ENCODE measurements around the gene SMAD3.
"Not testable (repeated sequence)": the region's sequence is repeated elsewhere in the genome, so short reads cannot be mapped to it uniquely, and the experiment has no call there.

SMAD3 gene

DNA sequence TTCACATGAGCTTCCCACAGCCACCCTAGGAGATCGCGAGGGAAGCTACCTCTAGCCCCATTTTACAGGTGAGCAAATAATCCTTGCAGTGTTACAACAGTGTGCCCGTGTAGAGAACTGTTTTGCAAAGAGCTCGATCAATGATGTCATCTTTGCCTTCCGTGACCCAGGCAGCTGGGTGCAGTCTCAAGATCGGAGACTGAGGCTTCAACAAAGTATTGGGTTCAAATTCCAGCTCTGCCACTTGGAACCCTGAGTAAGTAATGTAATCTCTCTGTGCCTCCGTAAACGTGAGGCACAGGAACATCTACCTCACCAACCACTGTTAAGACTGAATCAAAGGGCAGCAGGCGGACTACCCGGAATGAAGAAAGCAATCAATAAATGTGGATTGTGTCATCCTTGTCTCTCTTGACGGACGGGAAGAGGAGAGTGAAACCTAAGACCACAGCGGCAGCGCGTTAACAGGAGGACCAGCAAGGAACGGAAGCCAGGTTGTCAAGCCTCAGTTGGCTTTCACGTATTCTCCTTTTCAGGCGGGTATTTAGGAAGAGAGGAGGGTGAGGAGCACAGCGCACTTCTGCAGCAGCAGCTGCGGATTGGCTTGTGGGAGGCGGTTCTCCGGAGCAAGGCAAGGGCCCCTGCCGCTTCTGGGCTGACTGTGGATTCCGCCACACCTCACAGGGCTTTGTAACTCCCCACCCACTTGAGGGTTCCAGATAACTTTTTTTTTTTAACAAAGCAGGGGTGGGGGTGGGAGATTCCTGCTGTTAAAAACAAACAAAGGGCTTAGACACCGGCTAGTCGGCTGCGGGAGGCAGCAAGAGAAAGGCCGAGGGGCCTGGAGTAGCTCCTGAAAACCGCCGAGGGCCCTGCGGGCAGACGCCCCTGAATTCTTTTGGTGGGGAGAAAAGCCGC lies 1.5 kb upstream of the SMAD3 start:
- no peak for DNase-seq

DNA sequence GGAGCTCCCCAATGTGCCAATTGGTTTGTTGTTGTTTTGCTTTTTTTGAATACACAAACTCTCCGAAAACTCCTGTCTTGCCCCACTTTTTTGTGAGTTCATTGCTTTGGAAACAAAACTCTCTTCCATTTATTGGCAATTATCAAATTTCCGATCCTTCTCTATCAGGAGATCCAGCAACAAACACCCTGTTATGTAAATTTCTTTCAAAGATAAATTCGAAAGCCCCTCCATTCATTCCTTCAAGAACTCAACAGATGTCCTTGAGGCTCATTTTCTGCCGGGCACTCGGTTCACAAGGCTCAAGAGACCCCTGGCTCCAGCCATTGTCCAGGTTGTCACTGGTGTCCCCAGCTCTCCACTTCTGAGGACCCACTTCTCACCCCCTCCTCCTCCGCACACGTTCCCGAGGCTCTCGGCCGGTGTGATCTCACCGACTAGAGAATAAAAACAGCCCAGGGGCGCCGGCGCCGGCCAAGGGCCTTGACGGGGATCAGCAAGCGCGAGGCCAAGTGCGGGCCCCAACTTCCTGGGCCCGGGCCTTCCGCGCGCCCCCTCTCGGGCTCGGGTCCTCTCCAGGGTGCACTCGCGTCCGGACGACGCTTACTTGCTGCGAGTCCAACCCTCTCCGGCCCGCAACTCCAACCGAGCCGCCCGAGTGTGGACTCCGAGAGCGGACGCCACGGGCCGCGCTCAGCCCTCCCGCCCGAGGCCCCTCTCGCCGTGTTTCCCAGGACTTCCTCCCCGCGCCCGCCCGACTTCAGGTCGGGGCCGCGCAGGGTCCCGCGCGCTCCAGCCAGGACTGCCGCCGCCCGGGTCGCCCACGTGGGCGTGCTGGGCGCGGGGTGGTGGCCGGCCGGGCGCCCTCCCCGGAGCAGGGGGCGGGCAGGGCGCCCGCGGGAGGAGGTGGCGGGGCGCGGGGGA lies 533 bp upstream of the SMAD3 start:
- DNase-seq = no peak

DNA sequence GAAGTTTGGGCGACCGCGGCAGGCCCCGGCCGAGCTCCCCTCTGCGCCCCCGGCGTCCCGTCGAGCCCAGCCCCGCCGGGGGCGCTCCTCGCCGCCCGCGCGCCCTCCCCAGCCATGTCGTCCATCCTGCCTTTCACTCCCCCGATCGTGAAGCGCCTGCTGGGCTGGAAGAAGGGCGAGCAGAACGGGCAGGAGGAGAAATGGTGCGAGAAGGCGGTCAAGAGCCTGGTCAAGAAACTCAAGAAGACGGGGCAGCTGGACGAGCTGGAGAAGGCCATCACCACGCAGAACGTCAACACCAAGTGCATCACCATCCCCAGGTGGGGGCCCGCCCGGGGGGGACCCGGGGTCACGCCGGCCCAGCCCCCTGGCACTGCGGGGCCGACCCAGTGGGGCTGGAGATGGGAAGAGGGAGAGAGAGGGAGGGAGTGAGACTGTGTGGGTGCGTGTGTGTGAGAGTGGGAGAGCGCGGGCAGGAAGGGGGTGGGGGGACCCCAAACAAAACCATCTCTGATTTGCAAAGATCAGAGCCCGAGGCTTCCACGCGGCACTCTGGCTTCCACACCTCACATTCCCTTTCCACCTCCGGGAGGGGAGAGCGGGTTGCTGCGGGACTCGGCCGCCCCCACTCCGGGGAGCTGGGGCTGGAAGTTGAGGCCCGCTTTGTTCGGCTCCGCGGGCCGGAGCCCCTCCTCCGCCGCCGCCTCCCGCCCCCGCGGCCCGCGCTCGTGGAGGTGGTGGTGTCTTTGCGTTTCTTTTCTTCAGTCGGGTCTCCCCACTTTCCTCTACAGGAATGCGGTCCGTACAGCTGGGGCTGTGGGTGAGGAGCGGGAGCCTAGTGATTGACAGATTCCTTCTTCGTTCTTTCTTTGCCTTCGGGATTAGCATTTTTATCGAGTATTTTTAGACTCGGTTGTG lies 898 bp downstream of the SMAD3 start:
- DNase-seq = no peak

DNA sequence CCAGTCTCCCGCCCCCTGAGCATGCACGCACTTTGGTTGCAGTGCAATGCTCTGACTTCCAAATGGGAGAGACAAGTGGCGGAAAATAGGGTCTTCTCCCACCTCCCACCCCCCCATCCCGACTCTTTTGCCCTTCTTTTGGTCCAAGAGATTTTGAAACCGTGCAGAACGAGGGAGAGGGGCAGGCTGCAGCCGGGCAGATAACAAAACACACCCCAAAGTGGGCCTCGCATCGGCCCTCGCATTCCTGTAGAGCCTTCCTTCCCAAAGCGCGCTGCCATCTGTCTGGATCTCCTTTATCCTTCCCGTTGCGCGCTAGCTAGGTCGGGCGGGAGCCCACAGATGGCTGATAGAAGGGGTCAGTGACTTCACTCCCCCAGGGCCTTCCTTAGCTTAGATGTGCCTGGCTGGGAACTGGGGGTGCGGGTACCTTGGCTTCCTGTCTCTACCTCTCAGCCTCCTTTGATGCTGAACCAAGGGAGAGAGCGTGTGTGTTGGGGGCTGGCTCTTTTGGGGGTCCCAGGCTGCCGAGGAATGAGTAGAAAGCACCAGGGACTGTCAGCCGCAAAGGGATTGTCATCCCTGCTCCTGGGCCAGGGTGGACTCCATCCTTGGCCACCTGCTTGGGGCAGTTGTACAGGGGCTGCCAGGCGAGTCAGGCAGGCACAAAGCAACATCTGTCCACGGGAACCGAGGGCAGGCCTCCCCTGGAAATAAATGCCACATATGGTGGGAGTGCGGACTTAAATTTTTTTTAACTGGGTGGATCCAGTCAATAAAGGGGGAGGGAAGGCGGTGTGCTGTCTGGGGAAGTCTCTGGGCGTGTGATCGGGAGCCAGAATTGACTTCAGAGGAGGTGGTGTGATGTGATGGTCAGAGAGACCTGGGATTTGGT lies 1.8 kb downstream of the SMAD3 start:
- no peak for DNase-seq

DNA sequence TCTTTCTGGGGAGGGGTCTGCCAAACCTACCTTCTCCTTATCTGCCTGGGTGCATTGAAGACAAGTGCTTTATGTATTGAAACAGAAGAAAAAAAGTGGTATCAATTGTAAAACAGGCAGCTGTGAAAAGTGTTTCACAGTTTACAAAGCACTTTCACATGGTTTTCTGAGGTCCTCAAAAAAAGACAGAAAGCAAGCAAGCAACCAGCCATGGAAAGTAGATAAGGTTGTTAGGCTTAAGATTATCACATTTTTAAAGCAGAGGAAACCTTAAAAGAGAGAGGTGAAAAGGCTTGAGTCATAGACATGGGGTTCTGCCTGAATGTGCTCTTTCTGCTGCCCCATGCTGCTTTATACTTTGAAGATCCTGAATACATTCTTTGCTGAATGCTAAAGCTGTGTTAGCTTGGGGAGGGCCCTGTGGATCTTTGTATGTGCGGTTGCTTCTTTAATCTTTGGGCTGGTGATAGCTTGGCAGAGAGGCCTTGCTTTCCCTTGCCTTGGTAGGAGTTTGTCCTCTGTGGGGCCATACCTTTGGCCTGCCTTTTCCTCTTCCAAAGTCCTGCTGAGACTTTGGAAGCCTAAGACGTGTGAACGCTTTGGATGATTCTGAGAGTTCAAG lies 2.6 kb downstream of the SMAD3 start:
- peak; percentile 65 for DNase-seq

DNA sequence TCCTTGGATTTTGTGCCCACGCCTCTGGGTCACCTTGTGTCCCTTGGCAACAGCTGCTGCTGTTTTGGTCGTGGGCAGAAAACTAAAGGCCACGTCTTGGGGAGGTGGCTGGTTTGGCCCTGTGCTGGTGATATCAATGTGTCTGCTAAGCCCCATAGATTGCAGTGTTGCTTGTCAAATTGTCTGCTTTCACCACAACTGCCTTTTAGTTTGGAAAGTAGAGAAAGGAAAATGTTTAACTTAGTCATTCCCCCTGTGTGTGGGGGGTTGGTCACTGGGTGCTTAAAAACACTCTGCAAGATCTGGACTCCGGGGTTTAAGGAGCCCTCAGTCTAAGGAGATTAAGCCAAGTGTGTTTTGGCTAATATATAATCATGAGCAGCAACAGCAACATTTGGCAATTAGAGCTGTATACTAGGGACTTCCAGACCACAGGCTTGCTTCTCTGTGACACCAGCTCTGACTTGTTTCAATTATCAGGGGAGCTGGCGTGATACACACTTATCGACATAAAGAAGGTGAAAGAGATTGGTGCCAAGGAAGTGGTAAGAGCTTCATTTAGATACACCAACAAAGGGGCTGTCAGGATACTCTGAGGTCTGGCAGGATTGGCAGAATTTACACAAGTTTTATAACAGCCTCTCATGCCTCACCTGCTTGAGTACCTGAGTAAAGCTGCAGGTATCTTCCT lies 3.5 kb downstream of the SMAD3 start:
- DNase-seq = no peak

DNA sequence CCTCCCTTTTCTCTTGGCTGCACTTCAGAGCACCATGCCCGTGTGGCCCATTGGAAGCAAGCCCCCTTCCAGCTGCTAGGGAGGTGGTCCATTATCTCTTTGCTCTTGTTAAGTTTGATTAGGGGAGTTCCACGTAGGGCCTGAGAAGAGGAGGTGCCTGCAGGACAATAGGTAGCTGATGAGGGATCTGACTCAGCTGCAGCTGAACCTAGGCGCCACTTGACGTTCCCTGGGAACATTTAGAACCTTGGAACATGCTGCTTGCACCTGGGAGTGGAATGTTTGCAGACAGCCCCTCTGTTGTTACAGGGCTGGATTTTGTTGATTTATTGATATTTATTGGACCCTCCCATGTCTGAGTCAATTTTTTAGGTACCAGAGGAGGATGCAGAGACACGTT lies 4.7 kb downstream of the SMAD3 start:
- DNase-seq = no peak

DNA sequence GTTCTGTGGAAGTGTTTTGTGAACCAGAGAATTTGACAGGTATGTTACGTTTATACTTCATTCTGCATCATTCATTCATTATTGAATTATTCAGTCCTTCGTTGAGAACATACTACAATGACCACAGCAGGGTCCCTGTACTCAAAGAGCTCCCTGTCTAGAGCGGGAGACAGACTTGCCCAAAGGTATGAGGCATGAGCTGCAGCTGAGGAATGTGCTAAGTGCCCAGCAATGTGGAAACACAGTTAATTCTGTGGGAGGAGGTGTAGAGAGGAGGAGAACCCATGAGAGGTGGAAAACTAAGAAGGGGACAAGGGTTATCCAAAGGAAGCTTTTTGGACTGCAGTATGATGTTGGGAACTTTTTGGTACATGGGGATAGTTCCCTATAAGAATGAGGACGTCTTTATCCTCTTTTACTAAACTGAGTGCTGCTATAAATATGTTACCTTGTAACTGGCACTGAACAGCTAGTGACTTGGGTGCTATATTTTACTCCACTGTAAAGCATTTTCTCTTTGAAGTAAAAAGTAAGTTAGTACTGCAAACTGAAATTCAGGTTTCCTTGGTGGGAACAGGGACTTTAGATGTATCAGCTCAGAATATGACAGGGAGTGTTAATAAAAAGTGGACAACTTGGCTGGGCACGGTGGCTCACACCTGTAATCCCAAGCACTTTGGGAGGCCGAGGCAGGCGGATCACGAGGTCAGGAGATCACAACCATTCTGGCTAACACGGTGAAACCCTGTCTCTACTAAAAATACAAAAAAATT lies 5.7 kb downstream of the SMAD3 start:
- no peak for DNase-seq

DNA sequence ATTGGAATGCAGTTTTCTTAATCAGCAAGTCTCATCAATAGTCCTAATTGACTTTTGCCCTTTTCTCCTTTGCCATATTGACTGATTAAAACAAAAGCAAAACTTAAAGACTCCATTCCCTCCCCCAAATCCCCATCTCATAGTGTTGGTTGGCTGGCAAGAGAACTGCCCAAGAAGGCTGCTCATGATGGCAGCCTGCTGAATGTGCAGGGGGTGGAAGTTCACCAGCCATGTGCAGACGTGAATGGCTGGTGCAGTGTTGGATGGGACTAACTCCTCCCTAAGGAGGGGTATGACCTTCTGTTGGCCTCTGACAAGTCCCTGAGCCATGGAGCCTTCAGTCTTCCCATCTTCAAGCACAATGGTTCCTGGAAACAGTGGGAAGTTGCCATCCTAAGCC lies 7.0 kb downstream of the SMAD3 start:
- DNase-seq = no peak

DNA sequence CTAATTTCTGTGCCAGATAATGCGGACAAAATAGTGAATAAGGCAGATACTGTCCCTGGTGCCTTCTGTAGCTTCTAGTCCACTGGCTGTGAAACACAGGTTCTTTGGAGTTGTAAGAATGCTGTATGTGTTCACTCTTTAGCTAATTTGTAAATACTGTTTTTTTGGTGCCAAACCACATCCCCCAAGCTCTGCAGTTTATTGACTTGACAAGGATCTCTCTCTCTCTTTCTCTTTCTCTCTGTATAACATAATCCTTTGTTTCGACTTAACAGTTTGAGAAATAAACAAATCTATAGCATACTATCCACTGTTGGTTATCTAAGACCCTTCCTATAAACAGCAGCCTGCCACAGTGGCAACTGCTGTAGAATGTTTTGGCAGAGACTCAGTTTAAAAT lies 7.6 kb downstream of the SMAD3 start:
- no peak for DNase-seq

DNA sequence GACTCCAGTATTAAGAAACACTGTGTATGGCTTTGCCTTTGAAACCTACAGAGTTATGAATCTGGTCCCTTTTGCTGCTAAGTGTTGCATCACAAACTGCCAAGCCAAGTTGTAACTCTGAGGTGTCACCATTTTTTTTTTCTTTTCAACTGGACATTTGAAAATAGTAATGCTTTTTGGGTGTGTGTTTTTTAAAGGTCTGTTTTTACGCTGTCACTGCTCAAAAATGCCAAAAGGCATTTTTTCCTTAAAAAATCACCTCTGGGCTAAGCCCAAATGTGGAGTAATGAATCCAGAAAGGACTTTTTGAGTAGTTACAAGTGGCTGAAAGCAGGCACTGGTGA lies 9.5 kb downstream of the SMAD3 start:
- no peak for DNase-seq

DNA sequence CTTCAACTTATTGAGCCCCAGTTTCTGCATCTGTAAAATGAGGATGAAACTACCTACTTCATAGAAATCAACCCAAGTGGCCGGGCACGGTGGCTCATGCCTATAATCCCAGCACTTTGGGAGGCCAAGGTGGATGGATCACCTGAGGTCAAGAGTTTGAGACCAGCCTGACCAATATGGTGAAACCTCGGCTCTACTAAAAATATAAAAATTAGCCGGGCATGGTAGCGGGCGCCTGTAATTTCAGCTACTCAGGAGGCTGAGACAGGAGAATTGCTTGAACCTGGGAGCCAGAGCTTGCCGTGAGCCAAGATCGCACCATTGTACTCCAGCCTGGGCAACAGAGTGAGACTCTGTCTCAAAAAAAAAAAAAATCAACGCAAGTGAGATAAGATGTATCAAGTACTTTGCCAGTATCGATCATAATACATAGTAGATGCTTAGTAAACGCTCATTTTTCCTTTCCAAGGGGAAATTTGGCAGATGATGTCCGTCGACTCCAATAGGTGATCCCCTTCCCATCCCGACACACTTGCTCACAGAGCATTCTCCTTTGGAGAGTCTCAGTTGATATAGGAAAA lies 10.2 kb downstream of the SMAD3 start:
- DNase-seq = not testable (repeated sequence)

DNA sequence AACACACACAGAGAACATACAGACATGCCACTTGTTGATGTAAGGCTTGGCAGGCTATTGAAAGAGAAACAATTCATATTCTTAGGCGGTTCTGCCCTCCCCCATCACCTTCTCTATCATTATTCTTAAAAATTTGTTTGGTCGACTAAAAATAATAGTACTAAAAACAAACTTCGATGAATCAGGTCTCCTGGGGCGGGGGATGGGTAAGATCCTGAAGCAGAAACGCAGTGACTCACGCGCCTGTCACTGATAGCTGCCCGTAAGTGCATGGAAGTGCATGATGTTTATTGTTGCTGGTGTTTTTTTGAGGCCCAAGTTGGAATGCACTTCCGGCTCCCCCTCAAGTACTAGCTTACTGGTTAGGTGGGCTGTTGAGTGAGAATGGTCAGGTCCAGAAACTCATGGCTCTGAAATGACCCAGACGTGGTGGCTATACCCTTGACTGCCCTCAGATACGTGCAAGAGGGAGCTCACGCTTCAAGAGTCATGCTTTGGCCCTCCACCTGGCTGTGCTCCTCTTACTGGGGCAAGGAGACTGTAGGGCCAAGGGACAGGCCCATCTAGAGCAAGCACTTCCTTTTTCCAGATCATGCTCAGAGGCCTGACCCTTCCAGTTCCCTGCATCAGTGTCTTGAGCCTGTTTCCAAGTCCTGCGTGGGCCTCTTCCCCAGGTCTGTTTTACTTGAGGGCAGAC lies 10.9 kb downstream of the SMAD3 start:
- DNase-seq = no peak

DNA sequence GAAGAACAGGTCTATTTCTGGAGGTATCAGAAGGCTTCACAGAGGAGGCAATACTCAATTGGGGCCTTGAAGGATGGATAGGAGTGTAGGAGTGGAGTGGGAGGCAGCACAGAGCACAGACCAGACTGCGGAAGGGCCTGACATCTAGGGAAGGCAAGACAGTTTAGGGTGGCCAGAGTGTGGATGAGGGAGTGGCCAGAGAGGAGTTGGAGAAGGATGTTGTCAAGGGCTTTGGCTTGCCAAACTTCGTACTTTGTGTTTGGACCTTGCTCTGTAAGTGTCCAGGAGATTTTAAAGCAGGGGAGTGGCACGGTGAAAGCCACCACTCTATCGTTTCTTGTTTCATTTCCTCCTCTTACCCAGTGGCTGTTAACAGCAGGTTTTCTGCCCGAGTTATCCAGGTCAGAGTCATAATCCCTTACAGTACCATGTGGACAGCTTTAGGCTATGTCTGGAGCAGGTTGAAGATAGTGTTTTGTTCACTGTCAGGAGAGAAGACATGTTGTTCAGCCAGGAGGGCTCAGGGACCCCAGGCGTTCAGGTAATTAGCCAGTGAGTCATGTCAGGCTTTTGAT lies 12.3 kb downstream of the SMAD3 start:
- no peak for DNase-seq

DNA sequence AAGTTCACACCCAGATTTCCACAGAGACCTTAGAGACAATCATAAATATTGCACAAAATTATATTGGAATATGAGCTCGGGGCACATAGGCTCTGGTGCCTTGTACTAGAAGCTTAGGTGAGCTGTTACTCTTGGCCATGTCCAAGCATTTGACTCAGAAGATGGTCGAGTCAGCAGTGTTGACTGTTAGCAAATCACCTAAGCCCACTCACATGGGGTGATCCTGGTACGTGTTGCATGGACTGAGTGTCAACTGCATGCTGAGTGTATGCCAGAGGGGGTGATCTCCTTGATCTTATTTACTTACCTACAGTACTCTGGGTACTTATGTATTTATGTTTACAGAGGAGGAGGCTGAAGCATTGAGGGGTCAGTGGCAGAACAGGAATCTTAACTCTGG lies 14.0 kb downstream of the SMAD3 start:
- no peak for DNase-seq

DNA sequence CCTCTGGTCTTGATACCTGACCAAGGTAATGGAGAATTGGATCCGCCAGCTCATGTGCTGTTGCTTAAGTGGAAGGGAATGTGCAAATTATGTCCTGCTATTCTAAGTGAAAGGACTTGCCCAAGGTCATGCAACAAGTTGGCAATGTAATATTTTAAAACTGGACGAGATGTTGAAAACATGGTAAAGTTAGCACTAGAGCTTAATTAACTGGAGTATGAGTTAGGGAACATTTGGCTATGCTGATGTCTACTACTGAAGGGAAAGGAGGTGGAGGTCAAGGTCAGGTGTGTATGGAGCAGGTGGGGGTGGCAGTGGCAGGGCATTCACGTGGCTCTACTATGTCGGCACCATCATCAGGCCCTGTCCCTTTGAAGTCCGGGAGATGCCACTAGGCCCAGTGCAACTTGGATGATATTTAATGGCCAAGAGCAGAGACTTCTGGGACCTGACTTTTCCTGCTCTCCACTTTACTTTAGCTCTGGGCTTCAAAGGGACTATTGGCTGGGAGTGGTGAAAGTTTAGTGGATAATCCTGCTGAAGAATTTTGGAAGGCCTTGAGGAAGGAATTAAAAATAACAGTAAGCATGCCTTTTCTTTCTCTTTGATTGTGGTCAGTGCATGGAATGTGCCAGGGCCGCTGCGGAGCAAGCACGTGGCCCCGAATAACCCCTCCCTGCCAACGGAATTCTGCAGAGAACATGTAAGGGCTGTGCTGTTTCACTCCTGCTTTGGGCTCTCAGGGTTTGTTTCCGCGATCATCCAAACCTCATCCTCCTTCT lies 14.9 kb downstream of the SMAD3 start:
- DNase-seq = no peak

DNA sequence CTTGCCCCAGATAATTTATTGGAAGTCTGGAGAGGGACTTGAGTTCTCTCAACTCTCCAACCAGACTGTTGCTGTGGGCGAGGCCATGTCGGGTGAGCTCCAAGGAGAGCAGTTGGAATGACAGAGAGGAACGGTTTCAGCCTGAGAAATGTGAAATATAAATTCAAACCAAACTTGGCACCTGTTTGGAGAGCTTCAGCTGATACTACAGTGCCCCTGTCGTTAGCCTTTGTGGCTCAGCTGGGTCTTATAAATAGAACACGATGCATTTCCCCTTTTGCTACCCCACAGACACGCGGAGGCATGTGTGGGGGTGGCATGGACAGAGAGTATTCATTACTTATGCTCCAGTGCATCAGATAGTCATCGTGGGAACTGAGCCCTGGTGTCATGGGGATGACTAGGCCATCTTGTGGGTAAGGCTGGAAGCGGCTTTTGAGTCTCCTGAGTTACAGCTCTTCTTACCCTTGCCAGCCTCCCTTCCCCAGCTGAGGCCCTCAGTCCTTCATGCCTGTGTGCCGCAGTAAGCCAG lies 15.6 kb downstream of the SMAD3 start:
- DNase-seq = peak; percentile 70
